ENCODE data around the gene FAM163A.

Gene FAM163A

DNA sequence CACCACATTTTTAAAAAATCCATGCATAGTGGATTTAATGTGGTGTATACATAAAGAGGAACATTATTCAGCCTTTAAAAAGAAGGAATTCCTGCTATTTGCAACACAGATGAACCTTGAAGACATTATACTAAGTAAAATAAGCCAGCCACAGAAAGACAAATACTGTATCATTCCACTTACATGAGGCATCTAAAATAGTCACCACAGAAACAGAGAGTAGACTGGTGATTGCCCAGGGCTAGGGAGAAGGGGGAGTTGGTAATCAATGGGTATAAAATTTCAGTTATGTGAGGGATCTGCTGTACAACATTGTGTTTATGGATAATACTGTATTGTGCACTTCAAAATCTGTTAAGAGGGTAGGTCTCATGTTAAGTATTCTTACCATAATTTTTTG, 10.0 kb downstream of the FAM163A start:
- DNase-seq: no peak

GRCh38 chr1:179754041-179754624, 11.0 kb downstream of the FAM163A start:
- no peak for DNase-seq

DNA sequence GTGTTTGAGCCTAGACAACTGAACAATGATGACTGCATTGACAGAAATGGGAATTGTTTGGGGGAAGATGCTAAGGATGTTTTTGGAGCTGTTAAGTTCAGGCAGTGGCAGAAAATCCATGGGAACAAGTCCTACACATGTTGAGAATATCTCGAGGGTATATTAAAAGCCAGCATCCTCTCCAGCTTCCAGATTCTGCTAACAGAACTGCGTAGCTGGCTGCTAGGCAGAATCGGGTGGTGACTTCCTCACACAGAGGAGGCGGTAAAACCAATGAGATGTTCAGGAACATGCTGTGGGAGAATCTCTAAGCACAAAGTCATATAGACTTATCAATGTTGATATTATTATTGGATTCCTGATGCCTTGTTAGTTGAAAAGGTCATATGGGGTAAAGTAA, 14.8 kb downstream of the FAM163A start:
- no peak for DNase-seq

DNA sequence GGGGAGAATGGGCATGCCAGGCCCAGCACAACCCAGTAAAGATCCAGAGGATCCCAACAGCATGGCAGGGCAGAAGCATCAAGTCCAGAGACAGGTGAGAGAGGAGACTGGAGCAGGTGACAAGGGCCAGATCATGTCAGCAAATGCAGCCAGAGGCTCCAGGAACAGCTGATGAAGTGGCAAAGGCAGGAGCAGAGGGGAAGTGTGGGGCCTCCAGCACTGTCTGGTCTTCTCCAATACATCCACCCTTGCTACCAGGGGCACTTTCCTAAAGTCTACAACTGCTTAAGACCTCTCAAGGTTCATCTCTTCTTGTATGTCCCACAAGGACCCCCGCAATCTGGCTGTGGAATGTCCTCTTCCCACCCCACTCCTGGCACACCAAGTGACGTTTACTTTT, 17.4 kb downstream of the FAM163A start:
- no peak for DNase-seq

GRCh38 chr1:179761296-179761695, 18.2 kb downstream of the FAM163A start:
- DNase-seq: no peak

GRCh38 chr1:179761846-179762640, 19.0 kb downstream of the FAM163A start:
- no peak for DNase-seq

GRCh38 chr1:179767177-179767581, 24.1 kb downstream of the FAM163A start:
- DNase-seq: no peak

GRCh38 chr1:179767996-179768395, 24.9 kb downstream of the FAM163A start:
- no peak for DNase-seq

- DNase-seq: no peak
Measured at GRCh38 chr1:179770887-179771502, 27.9 kb downstream of the FAM163A start.

GRCh38 chr1:179773264-179773663, 30.2 kb downstream of the FAM163A start:
- no peak for DNase-seq

DNA sequence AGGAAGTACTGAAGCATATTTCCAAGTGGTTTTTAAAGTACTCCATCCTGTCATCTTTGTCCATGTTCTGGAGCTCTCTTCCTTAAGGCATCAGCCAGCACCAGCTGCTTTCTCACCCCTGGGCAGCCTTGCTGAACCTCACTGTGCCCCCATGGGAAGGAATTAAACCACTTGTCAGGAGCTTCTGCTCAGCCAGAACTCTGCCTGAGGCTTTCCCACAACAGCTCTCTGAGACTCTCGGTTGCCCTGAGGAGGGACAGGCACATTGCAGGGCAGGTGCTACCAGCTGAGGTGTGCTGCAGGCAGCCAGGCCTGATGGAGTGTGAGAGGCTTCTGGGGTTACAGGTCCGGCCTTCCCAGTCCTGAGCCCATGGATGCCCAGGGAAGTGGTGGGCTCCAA, 30.9 kb downstream of the FAM163A start:
- DNase-seq: no peak

DNA sequence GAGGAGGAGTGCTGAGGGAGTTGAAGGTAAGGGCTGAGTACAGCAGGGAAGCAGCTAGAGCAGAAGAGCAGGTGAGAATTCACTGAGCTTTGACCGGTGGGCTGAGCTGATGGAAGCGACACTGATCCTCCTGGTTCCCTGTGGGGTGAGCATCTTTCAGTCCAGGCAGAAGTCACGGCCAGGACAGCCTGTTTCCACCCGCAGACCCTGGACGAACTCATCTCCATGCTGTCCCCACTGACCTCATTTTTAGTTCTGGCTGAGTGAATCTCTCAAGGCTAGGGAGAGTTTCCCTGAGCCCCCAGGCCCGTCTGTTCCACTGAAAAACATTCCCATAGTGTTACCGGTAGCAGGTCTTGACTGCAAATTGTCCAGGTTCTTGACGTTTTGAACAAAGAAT, 31.5 kb downstream of the FAM163A start:
- DNase-seq: no peak

DNA sequence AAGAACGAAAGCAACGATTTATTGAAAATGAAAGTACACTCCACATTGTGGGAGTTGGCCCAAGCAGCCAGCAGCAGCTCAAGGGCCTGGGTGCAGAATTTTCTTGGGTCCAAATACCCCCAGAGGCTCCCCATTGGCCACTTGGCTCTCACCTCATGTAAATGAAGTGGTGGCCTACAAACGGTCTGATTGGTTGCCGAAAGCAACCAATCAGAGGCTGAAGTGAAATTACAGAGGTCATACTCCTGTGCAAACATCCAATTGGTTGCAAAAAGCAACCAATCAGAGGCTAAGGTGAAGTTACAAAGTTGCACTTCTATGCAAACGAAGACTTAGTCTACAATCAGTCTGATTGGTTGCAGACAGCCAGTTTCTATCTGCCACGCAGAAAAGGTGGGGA, 31.9 kb downstream of the FAM163A start:
- DNase-seq: no peak

DNA sequence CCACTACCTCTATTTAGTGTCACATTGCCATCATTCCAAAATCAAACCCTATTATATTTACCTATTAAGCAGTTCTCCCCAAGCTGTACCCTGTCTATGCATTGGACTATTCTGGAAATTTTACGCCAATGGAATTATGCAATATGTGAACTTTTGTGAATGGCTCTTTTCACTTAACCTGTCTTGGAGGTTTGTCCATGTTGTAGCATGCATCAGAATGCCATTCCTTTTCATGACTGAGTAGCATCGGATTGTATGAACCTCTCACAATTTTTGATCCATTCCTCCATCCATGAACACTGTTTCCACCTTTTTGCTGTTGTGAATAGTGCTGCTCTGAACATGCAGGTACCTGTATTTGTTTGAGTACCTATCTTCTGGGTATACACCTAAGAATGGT, 33.7 kb downstream of the FAM163A start:
- DNase-seq: no peak

GRCh38 chr1:179777731-179778130, 34.6 kb downstream of the FAM163A start:
- DNase-seq: no peak

- no peak for DNase-seq
Measured at GRCh38 chr1:179779645-179780272, 36.7 kb downstream of the FAM163A start.

GRCh38 chr1:179781962-179782361, 38.9 kb downstream of the FAM163A start:
- DNase-seq: no peak

- no peak for DNase-seq
Measured at GRCh38 chr1:179785031-179785431, 41.9 kb downstream of the FAM163A start.

DNA sequence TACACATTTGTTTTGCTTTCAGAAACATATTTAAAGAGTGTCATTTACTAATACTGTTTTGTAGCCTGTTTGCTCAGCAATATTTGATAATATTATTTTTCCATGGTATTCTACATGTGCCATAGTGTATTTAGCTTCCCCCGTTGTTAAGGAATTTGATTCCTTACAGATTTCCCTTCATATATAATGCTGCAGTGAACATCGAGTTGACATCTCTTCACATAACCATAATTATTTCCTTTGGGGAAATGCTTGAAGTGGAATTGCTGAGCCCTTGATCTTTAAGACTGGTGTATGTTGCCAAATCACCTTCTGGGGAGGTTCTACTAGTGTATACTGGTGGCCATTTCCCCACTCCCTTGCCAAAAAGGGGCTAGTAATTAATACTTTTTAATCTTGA, 42.6 kb downstream of the FAM163A start:
- no peak for DNase-seq

DNA sequence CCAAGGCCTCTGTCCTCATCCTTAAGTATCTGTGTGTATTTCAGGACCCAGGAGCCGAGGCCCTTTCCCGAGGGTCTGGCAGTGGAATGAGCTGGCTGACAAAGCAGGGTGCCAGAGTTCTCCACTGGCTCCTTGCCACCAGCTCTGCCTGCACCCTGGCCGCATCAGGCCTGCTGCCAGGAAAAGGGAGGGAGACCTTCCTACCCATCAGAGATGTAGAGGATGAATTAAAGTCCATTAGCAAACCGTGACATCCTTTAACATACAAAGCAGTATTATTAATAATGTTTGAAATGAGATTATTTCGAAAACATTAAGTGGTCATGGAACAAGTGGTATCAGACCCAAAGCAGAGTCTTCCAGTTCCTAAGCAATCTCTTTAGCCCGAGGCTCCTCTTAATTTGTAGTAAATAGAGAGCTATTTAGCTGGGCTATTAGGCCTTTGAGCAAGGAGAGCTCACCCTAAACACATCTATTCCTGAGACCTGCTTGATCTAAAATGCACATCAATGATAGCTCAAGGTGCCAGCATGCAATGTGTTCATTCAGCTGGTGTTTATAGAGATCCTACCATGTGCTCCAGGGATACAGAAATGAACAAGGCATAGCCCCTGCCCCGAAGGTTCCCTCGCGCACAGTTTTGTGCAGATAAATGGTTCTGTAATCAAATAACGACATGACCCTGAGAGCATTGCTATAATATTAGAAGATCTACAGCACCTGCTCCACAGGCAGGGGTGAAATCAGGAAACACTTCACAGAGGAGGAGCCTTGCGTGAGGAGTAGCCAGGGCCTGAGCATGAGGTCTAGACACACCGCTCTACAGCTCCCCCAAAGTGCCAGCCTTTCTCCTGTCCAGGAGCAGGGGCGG, 44.0 kb downstream of the FAM163A start:
- no peak for DNase-seq

GRCh38 chr1:179788259-179788658, 45.2 kb downstream of the FAM163A start:
- DNase-seq: no peak

GRCh38 chr1:179793281-179793680, 50.2 kb downstream of the FAM163A start:
- no peak for DNase-seq

DNA sequence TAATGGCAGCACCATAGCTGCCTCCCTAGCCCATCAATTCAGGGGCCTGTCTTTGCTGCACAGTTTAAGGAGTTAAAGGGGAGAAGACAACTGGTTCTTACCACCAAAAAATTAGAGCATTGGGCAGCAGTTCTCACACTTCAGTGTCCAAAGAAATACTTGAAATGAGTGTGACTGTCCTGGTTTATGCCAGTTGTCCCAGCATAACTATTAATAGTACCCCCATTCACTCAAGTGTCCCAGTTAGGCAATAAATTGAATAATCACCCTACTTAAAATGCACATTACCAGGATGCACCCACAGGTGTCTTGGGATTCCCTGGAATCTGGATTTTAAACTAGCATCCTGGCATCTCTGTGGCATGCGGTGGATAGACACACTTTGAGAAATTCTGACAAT, 51.1 kb downstream of the FAM163A start:
- no peak for DNase-seq

Measured in activated CD4-positive, alpha-beta T cell treated with anti-CD3 and anti-CD28 coated beads for 48 hours (primary cell).